K562 (cell line): ENCODE data around the gene NEUROD2. TPM values are rescaled to one million over a fixed set of nuclear protein-coding genes. Genes with fewer than 3 reads are reported as not detected.
A peak's percentile ranks its signal among the peaks of the same experiment; 100 is the strongest.

Source experiments
- ATAC-seq: fragments of 200-7000 bp; cut with Tn5 transposase; 3 replicates; pipeline ENCODE4 v1.9.1; 2020; ENCODE audit warnings: moderate library complexity
- BruUV-seq: library from RNA; stranded (reverse); fragments of 400-500 nt; replicated peaks from 2 replicates; lab custom pipeline; 2021; lab: Mats Ljungman, UMichigan
- CTCF ChIA-PET: fragments of 300-600 bp; formaldehyde crosslinking; extraction: SDS; loops from one replicate; lab custom pipeline; 2021; ENCODE audit warnings: low intra/inter-chr PET ratio; lab: Yijun Ruan, JAX
- POLR2A ChIA-PET: fragments of 300-600, 350-650 bp; sonication (Branson Sonifier 250); formaldehyde crosslinking; extraction: SDS; loops from one replicate; lab custom pipeline; 2021; ENCODE audit warnings: antibody characterized with exemption, inconsistent platforms; lab: Yijun Ruan, JAX
- DNase-seq, 4 experiments: peaks; one replicate each; pipeline versions ENCODE4 v3.0.0 to v3.0.0-alpha.2; 2011 to 2018; ENCODE audit warnings: low spot score in 3 of 4, mixed read lengths in 3 of 4; ENCODE audit errors: extremely low read depth in 1 of 4
- FAIRE-seq: peaks from 2 replicates; lab custom pipeline; 2011; peaks lifted over from hg19 to GRCh38; lab: Jason Lieb, UNC
- H2AFZ ChIP-seq: 2 replicates; pipeline ENCODE4 v1.6.0; 2011; ENCODE audit warnings: low read depth, low read length, control low read depth, inconsistent platforms
- H3K27ac ChIP-seq: fragments of 200-600 bp; 3 replicates; pipeline ENCODE4 v1.8.0; 2011; ENCODE audit warnings: low read depth, mild to moderate bottlenecking, control low read depth, inconsistent platforms, low read length, moderate library complexity, mixed read lengths; ENCODE audit errors: extremely low read depth
- H3K27me3 ChIP-seq, 2 experiments: fragments of 300-600 bp in 1 of 2; 2 replicates in 1 of 2; 3 replicates in 1 of 2; pipeline versions ENCODE4 v1.6.0 to v1.8.0; 2011; ENCODE audit warnings: inconsistent platforms in 2 of 2, low read length in 2 of 2, mild to moderate bottlenecking in 1 of 2, mixed read lengths in 1 of 2, moderate library complexity in 1 of 2; ENCODE audit not compliant: control insufficient read depth in 2 of 2, insufficient read depth in 2 of 2
- H3K36me3 ChIP-seq: fragments of 300-600 bp; 3 replicates; pipeline ENCODE4 v1.8.0; 2011; ENCODE audit warnings: mild to moderate bottlenecking, low read length, inconsistent platforms; ENCODE audit not compliant: control insufficient read depth, insufficient read depth
- H3K4me1 ChIP-seq, 2 experiments: fragments of 200-600 bp in 1 of 2; replicated peaks in 1 of 2; 2 replicates in 1 of 2; 3 replicates in 1 of 2; pipeline versions ENCODE4 v1.5.1 to v1.8.0; 2011; ENCODE audit warnings: inconsistent platforms in 2 of 2, low read length in 2 of 2, mild to moderate bottlenecking in 1 of 2, mixed read lengths in 1 of 2, moderate library complexity in 1 of 2; ENCODE audit not compliant: control insufficient read depth in 2 of 2, insufficient read depth in 2 of 2
- H3K4me2 ChIP-seq: 2 replicates; pipeline ENCODE4 v1.6.1; 2011; ENCODE audit warnings: low read length, control low read depth, inconsistent platforms, mixed read lengths; ENCODE audit not compliant: insufficient read depth
- H3K4me3 ChIP-seq: fragments of 200-600 bp; sonication (generic), shearing (Covaris generic); 2 replicates; pipeline ENCODE4 v1.5.1; 2016; ENCODE audit warnings: control low read depth, inconsistent platforms
- H3K79me2 ChIP-seq: fragments of 200-600 bp; 3 replicates; pipeline ENCODE4 v1.8.0; 2011; ENCODE audit warnings: low read length, inconsistent platforms; ENCODE audit not compliant: control insufficient read depth, insufficient read depth
- H3K9ac ChIP-seq, 2 experiments: 2 replicates each; pipeline versions ENCODE4 v1.6.0 to v1.6.1; 2011; ENCODE audit warnings: low read depth in 2 of 2, low read length in 2 of 2, control low read depth in 1 of 2, inconsistent platforms in 1 of 2, mild to moderate bottlenecking in 1 of 2, mixed read lengths in 1 of 2; ENCODE audit not compliant: insufficient read depth in 1 of 2
- H3K9me1 ChIP-seq: one replicate; pipeline ENCODE4 v1.6.0; 2011; ENCODE audit warnings: inconsistent platforms, mild to moderate bottlenecking, low read length, moderate library complexity; ENCODE audit not compliant: control insufficient read depth, insufficient read depth
- H3K9me3 ChIP-seq: replicated peaks from 2 replicates; pipeline ENCODE4 v1.5.1; 2011; ENCODE audit warnings: low read depth, low read length, inconsistent platforms; ENCODE audit not compliant: control insufficient read depth, insufficient read depth
- H4K20me1 ChIP-seq: replicated peaks from 2 replicates; pipeline ENCODE4 v1.6.1; 2011; ENCODE audit warnings: low read length, inconsistent platforms, mixed read lengths; ENCODE audit not compliant: control insufficient read depth, insufficient read depth
- CEBPB ChIP-seq: fragments of 450-650 bp; IDR thresholded peaks from 2 replicates; pipeline ENCODE4 v1.6.1; 2016; ENCODE audit warnings: missing genetic modification characterization, missing compliant biosample characterization
- HEY1 ChIP-seq: fragments of 250-450 bp; sonication (Bioruptor Pico); IDR thresholded peaks from 2 replicates; pipeline ENCODE4 v1.5.0; 2020; ENCODE audit warnings: mild to moderate bottlenecking, moderate library complexity, borderline replicate concordance
- MAFK ChIP-seq: IDR thresholded peaks from 2 replicates; pipeline ENCODE4 v1.6.1; 2011; ENCODE audit warnings: low read length, improper control_type of control experiment
- RFX5 ChIP-seq: IDR thresholded peaks from 2 replicates; pipeline ENCODE4 v1.6.1; 2011; ENCODE audit warnings: low read depth, mild to moderate bottlenecking, improper control_type of control experiment, low read length
- ZSCAN29 ChIP-seq: fragments of 450-650 bp; IDR thresholded peaks from 2 replicates; pipeline ENCODE4 v1.6.1; 2017
- WGBS: fragments of 100-300 bp; shearing (Covaris generic); methylation state at CpG from one replicate; pipeline ENCODE4 v1.1.6; 2016; ENCODE audit warnings: low coverage, mixed read lengths; ENCODE audit not compliant: insufficient coverage; ENCODE audit errors: missing lambda C conversion rate; 5-methylcytosine and 5-hydroxymethylcytosine counted together
- in situ Hi-C: fragments of 300-500 bp; cut with MboI; formaldehyde crosslinking; loops from 4 replicates; pipeline ENCODE4 v1.15.0; 2018; ENCODE audit warnings: inconsistent platforms, mixed read lengths
- intact Hi-C: fragments of 100-400 bp; cut with micrococcal nuclease; formaldehyde crosslinking; loops from 2 replicates; pipeline ENCODE4 v1.14.2; 2022
- polyA plus RNA-seq, 8 experiments: library from polyadenylated mRNA; depleted of rRNA in 4 of 8; stranded (reverse) in 5 of 8; unstranded in 3 of 8; fragments of >200 nt; fragmentation: Nextera tagmentation in 2 of 8; fragmentation: Illumina TruSeq in 1 of 8; extraction: Ambion mirVana in 2 of 8; extraction: Trizol in 1 of 8; gene quantifications; 2 replicates each; pipeline versions ENCODE4 v1.2.1 to v1.2.3, GENCODE V29; 2011 to 2014; ENCODE audit warnings: inconsistent platforms in 1 of 8, missing spikeins in 1 of 8
- total RNA-seq, 7 experiments: library from RNA; depleted of rRNA in 6 of 7; stranded (reverse); fragments of >200 nt in 6 of 7; fragmentation: Illumina TruSeq in 2 of 7; extraction: Trizol in 2 of 7; gene quantifications; 2 replicates each; pipeline versions ENCODE4 v1.2.1 to v1.2.3, GENCODE V29; 2011 to 2021; ENCODE audit warnings: low replicate concordance in 1 of 7

The NEUROD2 gene
- total and polyA plus RNA-seq, 9 of the 15 experiments (the other 6 are each of a cell fraction or from before 2014, with no cell fraction given) = not detected

DNA sequence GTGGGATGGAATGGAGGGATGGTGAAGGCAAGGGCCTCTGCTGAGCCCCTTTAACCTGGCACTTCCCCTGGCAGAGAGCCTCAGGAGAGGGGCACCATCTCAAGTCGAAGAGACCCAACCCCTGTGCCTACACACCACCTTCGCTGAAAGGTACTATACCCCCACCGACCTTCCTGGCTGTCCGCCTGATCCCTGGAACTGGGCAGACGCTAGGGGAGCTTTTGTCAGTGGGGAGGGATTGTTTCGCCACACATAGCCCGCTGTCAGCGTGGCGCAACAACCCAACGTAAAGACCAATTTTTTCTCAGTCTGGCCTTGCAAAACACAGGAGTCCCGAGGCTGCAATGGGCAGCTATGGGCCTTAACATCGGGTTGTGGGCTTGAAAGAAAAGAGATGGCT is 22.2 kb upstream of the NEUROD2 start:
- Histone ChIP-seq H3K9me3 (no peaks in the 10 kb centered on the region), H2AFZ (no peak overlapping the region), H3K4me3 (no peak overlapping the region), H3K9ac (peak overlapping the region in 1 of 2 experiments; percentile 50; a peak in 2 of 4 replicates), H3K27me3 (no peaks in the 10 kb centered on the region), H3K9me1 (no peaks in the 10 kb centered on the region), H3K79me2 (no peaks in the 10 kb centered on the region), H3K4me2 (no peak overlapping the region), H3K27ac (no peak overlapping the region), H3K4me1 (peaks cover 0 to 41% of the 10 kb centered on the region in 2 experiments; a peak in 4 of 5 replicates), H4K20me1 (no peaks in the 10 kb centered on the region), H3K36me3 (no peaks in the 10 kb centered on the region)
- ATAC-seq (no peak), FAIRE-seq (no peak), DNase-seq (no peak)
- TF ChIP-seq HEY1 (CRISPR knock-in tag) = no peak
- TF ChIP-seq CEBPB (tag) = 0 out of 2 replicates have a peak, but pooled peaks have one; percentile 29
- no peak for TF ChIP-seq MAFK
- ChIA-PET POLR2A (no interaction called here), CTCF (no interaction called here)
- BruUV-seq = no TSS peak
- WGBS = 45% methylated on average over 12 of the region's 12 CpGs
- in situ Hi-C loops (no loop called here), intact Hi-C loops (no loop called here)

DNA sequence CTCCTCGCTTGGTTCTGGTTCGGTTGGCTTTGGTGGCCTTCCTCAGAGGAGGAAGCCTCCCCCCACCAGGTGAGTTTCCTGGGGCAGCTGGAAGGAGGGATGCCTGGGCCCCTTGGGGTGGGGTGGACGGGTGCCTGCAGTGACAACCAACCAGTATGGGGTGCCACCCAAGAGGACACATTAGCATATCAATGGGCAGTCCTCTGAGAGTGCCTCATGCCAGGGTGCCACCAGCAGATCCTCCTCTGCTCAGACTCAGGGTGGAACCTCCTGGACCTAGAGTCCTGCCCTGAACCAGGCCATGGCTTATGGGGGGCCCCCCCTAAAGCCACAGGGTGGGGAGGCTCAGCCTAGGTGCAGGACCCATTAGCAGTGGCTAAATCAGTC is 21.8 kb upstream of the NEUROD2 start:
- H3K9me1 ChIP-seq = no peaks in the 10 kb centered on the region
- FAIRE-seq = no peak
- no peaks in the 10 kb centered on the region for H4K20me1 ChIP-seq
- H3K27me3 ChIP-seq = no peaks in the 10 kb centered on the region
- no peaks in the 10 kb centered on the region for H3K9me3 ChIP-seq
- no peaks in the 10 kb centered on the region for H3K79me2 ChIP-seq
- H3K4me2 ChIP-seq = no peak overlapping the region
- H3K27ac ChIP-seq = no peak overlapping the region
- ATAC-seq = no peak
- H3K4me1 ChIP-seq = peaks cover 0 to 41% of the 10 kb centered on the region in 2 experiments; a peak in 4 of 5 replicates
- no peaks in the 10 kb centered on the region for H3K36me3 ChIP-seq
- DNase-seq = no peak
- BruUV-seq = no TSS peak
- POLR2A ChIA-PET = interaction anchor here (1.4 kb wide), 1 partner anchor 37 kb away, joined by 4 read pairs; no protein-coding TSS in a partner anchor
- in situ Hi-C loops (no loop called here), intact Hi-C loops (no loop called here)
- H2AFZ ChIP-seq = no peak overlapping the region
- TF ChIP-seq ZSCAN29 (0 out of 2 replicates have a peak, but pooled peaks have one; percentile 3), RFX5 (no peak)
- H3K4me3 ChIP-seq = no peak overlapping the region
- peak overlapping the region in 1 of 2 experiments; percentile 50; a peak in 2 of 4 replicates for H3K9ac ChIP-seq
- CTCF ChIA-PET = no interaction called here
- WGBS = 38% methylated on average over 2 of the region's 3 CpGs
